Measurements from ENCODE around the gene KIF26B.

The KIF26B gene

DNA sequence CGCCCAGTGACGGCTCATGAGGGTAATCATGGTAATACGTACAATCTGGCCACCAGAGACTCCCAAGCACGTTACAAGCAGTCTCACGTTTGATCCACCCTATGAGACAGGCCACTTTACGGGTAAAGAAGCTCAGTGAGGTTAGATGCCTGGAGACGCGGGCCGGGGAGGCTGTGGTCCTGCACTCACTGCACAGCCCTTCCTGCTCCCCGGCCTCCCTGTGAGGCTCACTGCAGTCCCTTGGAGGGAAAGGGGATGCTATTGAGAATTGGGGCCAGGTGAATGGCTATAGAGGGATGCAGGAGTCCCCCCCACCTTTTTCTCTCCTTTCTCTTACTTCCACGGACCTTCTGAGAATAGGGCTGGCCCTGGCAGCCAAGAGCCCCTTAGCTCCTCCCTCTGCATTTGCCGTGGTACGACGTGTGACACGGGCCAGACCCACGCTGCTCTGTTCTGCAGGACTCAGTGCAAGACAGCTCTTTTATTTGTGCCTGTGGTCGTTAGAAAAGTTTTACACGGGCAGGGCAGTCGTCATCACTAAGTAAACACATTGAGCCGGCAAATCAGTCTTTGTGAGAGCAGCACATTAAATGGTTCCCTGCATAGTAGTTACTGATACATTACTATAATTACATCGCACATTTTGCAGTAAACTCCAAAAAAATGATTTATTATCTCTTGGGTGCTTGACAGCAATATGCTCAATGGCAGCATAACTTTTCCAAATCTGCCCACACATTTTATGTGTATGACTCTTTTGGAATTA lies 18.8 kb downstream of the KIF26B start:
- no peak for DNase-seq

GRCh38 chr1:245177071-245177900 lies 22.5 kb downstream of the KIF26B start:
- DNase-seq = no peak

GRCh38 chr1:245179706-245180105 lies 24.9 kb downstream of the KIF26B start:
- DNase-seq = no peak

DNA sequence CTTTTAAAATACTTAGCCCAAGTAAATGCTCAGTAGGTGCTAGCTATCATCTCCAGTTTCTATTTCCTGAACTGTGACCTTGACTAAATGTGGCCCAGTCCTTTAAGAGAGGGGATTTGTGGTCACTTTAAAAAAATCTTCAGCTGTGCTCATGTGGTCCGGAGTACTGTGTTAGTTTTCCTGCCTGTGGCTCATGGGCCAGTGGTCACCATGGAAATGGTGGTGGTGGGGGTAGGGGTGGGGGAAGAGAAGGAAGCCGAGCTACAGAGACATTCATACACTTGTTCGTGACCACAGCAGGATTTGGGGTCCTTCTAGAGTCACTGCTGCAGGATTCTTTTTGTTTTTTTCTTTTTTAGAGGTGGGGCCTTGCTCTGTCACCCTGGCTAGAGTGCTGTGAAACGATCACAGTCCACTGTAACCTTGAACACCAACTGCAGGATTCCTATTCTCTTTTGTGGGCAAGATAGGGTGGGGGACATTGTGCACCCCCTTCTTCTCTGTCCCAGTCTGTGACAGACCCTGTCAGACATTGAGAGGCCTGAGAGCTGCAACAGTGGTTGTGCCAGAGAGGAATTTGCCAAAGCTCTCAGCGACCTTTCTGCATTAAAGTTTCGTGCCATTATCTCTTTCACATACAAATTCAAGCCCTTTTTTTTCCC lies 25.8 kb downstream of the KIF26B start:
- no peak for DNase-seq

- DNase-seq = no peak
These were observed 26.4 kb downstream of the KIF26B start for GRCh38 chr1:245181158-245181517.

- no peak for DNase-seq
These were observed 27.2 kb downstream of the KIF26B start for GRCh38 chr1:245182028-245182427.

- no peak for DNase-seq
These were observed 28.6 kb downstream of the KIF26B start for GRCh38 chr1:245183429-245183828.

- DNase-seq = no peak
These were observed 30.0 kb downstream of the KIF26B start for GRCh38 chr1:245184779-245185178.

GRCh38 chr1:245188403-245188802 lies 33.6 kb downstream of the KIF26B start:
- no peak for DNase-seq

- DNase-seq = no peak
These were observed 40.6 kb downstream of the KIF26B start for GRCh38 chr1:245195398-245195797.

GRCh38 chr1:245197121-245197520 lies 42.3 kb downstream of the KIF26B start:
- DNase-seq = no peak

- DNase-seq = no peak
These were observed 43.2 kb downstream of the KIF26B start for GRCh38 chr1:245197911-245198379.

- DNase-seq = no peak
These were observed 44.1 kb downstream of the KIF26B start for GRCh38 chr1:245198748-245199516.

DNA sequence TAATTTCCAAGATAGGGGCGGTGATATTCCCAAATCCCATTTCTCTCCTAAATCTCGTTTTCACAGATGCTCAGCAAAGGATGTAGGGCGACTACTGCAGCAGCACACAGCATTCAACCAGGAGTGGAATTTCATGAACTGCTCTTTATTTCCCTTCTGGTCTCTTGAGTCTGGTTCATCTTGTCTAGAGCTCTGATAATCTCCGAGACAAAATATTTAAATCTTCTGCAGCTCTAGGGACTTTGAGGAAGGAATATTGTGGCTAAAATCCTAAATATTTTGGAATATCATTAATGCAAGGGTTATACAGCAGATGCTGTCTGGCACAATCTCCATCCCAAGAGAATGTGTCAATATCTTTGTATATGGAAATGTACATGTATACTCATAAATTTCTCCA lies 45.4 kb downstream of the KIF26B start:
- DNase-seq = no peak

DNA sequence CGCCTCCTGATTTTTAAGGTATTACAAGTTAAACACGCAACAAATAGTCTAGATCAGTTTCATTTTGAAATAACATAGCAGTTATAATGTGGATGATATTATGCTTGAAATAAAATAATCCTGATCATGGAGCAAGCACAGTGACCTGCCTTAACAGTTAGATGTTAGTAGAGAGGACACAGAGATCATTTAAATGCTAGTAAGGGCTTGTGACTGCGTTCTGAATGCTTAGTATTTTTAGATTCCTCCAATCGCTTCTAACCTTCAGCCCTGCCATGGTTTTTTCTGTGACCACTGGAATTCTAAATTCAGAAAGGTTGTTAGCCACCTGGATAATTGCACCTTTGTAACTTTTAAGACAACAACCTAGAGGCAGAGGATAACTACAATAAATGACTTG lies 46.4 kb downstream of the KIF26B start:
- no peak for DNase-seq

GRCh38 chr1:245201827-245202226 lies 47.0 kb downstream of the KIF26B start:
- DNase-seq = no peak

GRCh38 chr1:245205396-245205795 lies 50.6 kb downstream of the KIF26B start:
- no peak for DNase-seq

GRCh38 chr1:245205864-245206263 lies 51.1 kb downstream of the KIF26B start:
- DNase-seq = no peak

DNA sequence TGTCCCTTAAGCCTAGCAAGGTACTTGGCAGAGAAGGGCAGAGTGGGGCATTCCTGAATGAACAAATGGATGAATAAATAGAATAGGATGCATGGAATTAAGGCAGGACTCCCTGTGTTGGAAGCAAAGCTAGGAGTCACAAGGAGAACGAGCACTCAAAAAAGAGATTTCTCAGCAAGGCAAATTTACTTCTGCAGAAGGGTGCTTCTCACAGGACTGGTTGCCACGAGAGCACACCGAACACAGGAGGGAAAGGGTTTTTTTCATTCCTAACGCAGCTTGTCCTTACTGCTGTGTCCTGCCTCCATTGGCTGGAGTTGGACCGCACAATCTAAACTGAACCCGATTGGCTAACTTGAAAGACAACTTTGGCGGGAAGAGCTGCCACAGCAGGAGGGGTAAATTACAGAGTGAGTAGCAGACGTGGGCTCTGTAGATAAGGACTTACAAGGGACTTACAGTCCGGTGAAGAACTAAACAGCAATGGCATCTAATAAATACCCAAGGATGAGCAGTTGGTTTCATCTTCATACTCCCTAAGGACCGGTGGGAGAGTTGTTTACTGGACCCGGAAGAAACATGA lies 52.4 kb downstream of the KIF26B start:
- no peak for DNase-seq

- no peak for DNase-seq
These were observed 53.0 kb downstream of the KIF26B start for GRCh38 chr1:245207801-245208200.

GRCh38 chr1:245209658-245210435 lies 55.1 kb downstream of the KIF26B start:
- no peak for DNase-seq

Measured in CD4-positive, alpha-beta T cell treated with Interleukin-15 for 1 hour (primary cell).